ENCODE measurements around the gene MMP11.
"Not testable (repeated sequence)": the region's sequence is repeated elsewhere in the genome, so short reads cannot be mapped to it uniquely, and the experiment has no call there.

The MMP11 gene

GRCh38 chr22:23772649-23773473, at the start of gene MMP11:
TSS of gene MMP11 (plus strand) at chr22:23772849. CDS start at chr22:23772871, 22 bp downstream.
- peak; percentile 7 to 16 for DNase-seq

GRCh38 chr22:23728108-23728507, 44.5 kb upstream of the MMP11 start:
- DNase-seq, result not testable (repeated sequence)

- no peak for DNase-seq
Measured at GRCh38 chr22:23737696-23738095, 35.0 kb upstream of the MMP11 start.

- no peak for DNase-seq
Measured at GRCh38 chr22:23742505-23743264, 30.0 kb upstream of the MMP11 start.

- no peak for DNase-seq
Measured at GRCh38 chr22:23743303-23743705, 29.3 kb upstream of the MMP11 start.

- no peak for DNase-seq
Measured at GRCh38 chr22:23744001-23744400, 28.6 kb upstream of the MMP11 start.

- no peak for DNase-seq
Measured at GRCh38 chr22:23744485-23744884, 28.2 kb upstream of the MMP11 start.

- DNase-seq, result no peak
Measured at GRCh38 chr22:23745791-23746190, 26.9 kb upstream of the MMP11 start.

- no peak for DNase-seq
Measured at GRCh38 chr22:23749841-23750301, 22.8 kb upstream of the MMP11 start.

- no peak for DNase-seq
Measured at GRCh38 chr22:23750367-23750713, 22.3 kb upstream of the MMP11 start.

GRCh38 chr22:23750714-23751440, 21.8 kb upstream of the MMP11 start, which contains the start of gene ZNF70:
TSS of gene ZNF70 (minus strand) at chr22:23751112. CDS start at chr22:23745140, 5,972 bp downstream.
- peak; percentile 65 to 73 for DNase-seq

- DNase-seq, result no peak
Measured at GRCh38 chr22:23751441-23751996, 21.1 kb upstream of the MMP11 start.

- DNase-seq, result no peak
Measured at GRCh38 chr22:23752090-23752691, 20.5 kb upstream of the MMP11 start.

- DNase-seq, result no peak
Measured at GRCh38 chr22:23752750-23753149, 19.9 kb upstream of the MMP11 start.

- no peak for DNase-seq
Measured at GRCh38 chr22:23753385-23753784, 19.3 kb upstream of the MMP11 start.

- DNase-seq, result no peak
Measured at GRCh38 chr22:23754220-23754919, 18.3 kb upstream of the MMP11 start, which contains the start of gene VPREB3. TSS of gene VPREB3 (minus strand) at chr22:23754425. CDS start at chr22:23754363, 62 bp downstream.

- DNase-seq, result no peak
Measured at GRCh38 chr22:23754980-23755636, 17.5 kb upstream of the MMP11 start.

GRCh38 chr22:23755711-23756110, 16.9 kb upstream of the MMP11 start:
- no peak for DNase-seq

- DNase-seq, result no peak
Measured at GRCh38 chr22:23756891-23757290, 15.8 kb upstream of the MMP11 start.

GRCh38 chr22:23759566-23759965, 13.1 kb upstream of the MMP11 start:
- no peak for DNase-seq

- no peak for DNase-seq
Measured at GRCh38 chr22:23760056-23760455, 12.6 kb upstream of the MMP11 start.
